Activated T-cell treated with anti-CD3 and anti-CD28 coated beads, Interleukin-2, amount 50 U/mL, for 24 hours (primary cell): ENCODE results near the gene SCIN.
"Not testable (repeated sequence)": the region's sequence is repeated elsewhere in the genome, so short reads cannot be mapped to it uniquely, and the experiment has no call there.

ENCODE experiments used
- DNase-seq: peaks from one replicate; pipeline ENCODE4 v3.0.0-alpha.2; 2020
- H3K27ac Mint-ChIP-seq: 2 replicates; pipeline ENCODE4 v1.8.0; 2020; ENCODE audit warnings: mild to moderate bottlenecking, mixed read lengths
- H3K27me3 Mint-ChIP-seq: 2 replicates; pipeline ENCODE4 v1.8.0; 2020; ENCODE audit warnings: mixed read lengths
- H3K36me3 Mint-ChIP-seq: 2 replicates; pipeline ENCODE4 v1.8.0; 2020; ENCODE audit warnings: low read depth, mixed read lengths
- H3K4me1 Mint-ChIP-seq: 2 replicates; pipeline ENCODE4 v1.8.0; 2020; ENCODE audit warnings: low read depth, mixed read lengths
- H3K4me3 Mint-ChIP-seq: 2 replicates; pipeline ENCODE4 v1.8.0; 2020; ENCODE audit warnings: mild to moderate bottlenecking, moderate library complexity, mixed read lengths
- H3K9me3 Mint-ChIP-seq: 2 replicates; pipeline ENCODE4 v1.8.0; 2020; ENCODE audit warnings: mixed read lengths

SCIN gene

GRCh38 chr7:12554872-12555271, 15.6 kb upstream of the SCIN start:
- H3K4me3 Mint-ChIP-seq: no peak overlapping the region
- peaks cover 2% of the 10 kb centered on the region for H3K9me3 Mint-ChIP-seq
- H3K4me1 Mint-ChIP-seq: no peaks in the 10 kb centered on the region
- no peak for DNase-seq
- no peaks in the 10 kb centered on the region for H3K36me3 Mint-ChIP-seq
- no peaks in the 10 kb centered on the region for H3K27me3 Mint-ChIP-seq
- H3K27ac Mint-ChIP-seq: no peak overlapping the region

- not testable (repeated sequence) for H3K36me3 Mint-ChIP-seq, H3K27ac Mint-ChIP-seq, H3K9me3 Mint-ChIP-seq, H3K4me3 Mint-ChIP-seq, H3K27me3 Mint-ChIP-seq, H3K4me1 Mint-ChIP-seq, DNase-seq
Measured at GRCh38 chr7:12555695-12556094, 14.8 kb upstream of the SCIN start.

GRCh38 chr7:12556139-12556792, 14.3 kb upstream of the SCIN start:
- H3K27ac Mint-ChIP-seq, H3K27me3 Mint-ChIP-seq, H3K9me3 Mint-ChIP-seq, DNase-seq, H3K4me3 Mint-ChIP-seq, H3K4me1 Mint-ChIP-seq, H3K36me3 Mint-ChIP-seq: not testable (repeated sequence)

- H3K4me3 Mint-ChIP-seq: no peak overlapping the region
- no peak overlapping the region for H3K27ac Mint-ChIP-seq
- no peaks in the 10 kb centered on the region for H3K4me1 Mint-ChIP-seq
- H3K9me3 Mint-ChIP-seq: peaks cover 2% of the 10 kb centered on the region
- H3K27me3 Mint-ChIP-seq: no peaks in the 10 kb centered on the region
- no peak for DNase-seq
- no peaks in the 10 kb centered on the region for H3K36me3 Mint-ChIP-seq
Measured at GRCh38 chr7:12557282-12557681, 13.2 kb upstream of the SCIN start.

GRCh38 chr7:12564996-12565764, 5.3 kb upstream of the SCIN start:
- DNase-seq: no peak
- no peaks in the 10 kb centered on the region for H3K36me3 Mint-ChIP-seq
- H3K27ac Mint-ChIP-seq: no peak overlapping the region
- no peak overlapping the region for H3K4me3 Mint-ChIP-seq
- peaks cover 13% of the 10 kb centered on the region for H3K4me1 Mint-ChIP-seq
- no peaks in the 10 kb centered on the region for H3K9me3 Mint-ChIP-seq
- H3K27me3 Mint-ChIP-seq: peaks cover 27% of the 10 kb centered on the region

- DNase-seq: no peak
- Mint-ChIP-seq H3K27ac (no peak overlapping the region), H3K27me3 (peaks cover 34% of the 10 kb centered on the region), H3K4me1 (peaks cover 19% of the 10 kb centered on the region), H3K36me3 (no peaks in the 10 kb centered on the region), H3K9me3 (no peaks in the 10 kb centered on the region), H3K4me3 (no peak overlapping the region)
Measured at GRCh38 chr7:12565873-12566272, 4.6 kb upstream of the SCIN start.

GRCh38 chr7:12567015-12567414, 3.5 kb upstream of the SCIN start:
- Mint-ChIP-seq H3K27me3 (peaks cover 44% of the 10 kb centered on the region), H3K4me1 (peaks cover 23% of the 10 kb centered on the region), H3K27ac (no peak overlapping the region), H3K4me3 (no peak overlapping the region), H3K36me3 (no peaks in the 10 kb centered on the region), H3K9me3 (no peaks in the 10 kb centered on the region)
- DNase-seq: no peak

- Mint-ChIP-seq H3K36me3 (no peaks in the 10 kb centered on the region), H3K27me3 (peaks cover 56% of the 10 kb centered on the region), H3K4me1 (peaks cover 23% of the 10 kb centered on the region), H3K9me3 (no peaks in the 10 kb centered on the region), H3K4me3 (no peak overlapping the region), H3K27ac (no peak overlapping the region)
- DNase-seq: no peak
Measured at GRCh38 chr7:12569673-12570072, 847 bp upstream of the SCIN start.

- H3K27ac Mint-ChIP-seq: no peak overlapping the region
- peak overlapping the region; percentile 71 for H3K4me3 Mint-ChIP-seq
- DNase-seq: no peak
- no peaks in the 10 kb centered on the region for H3K36me3 Mint-ChIP-seq
- H3K27me3 Mint-ChIP-seq: peaks cover 59% of the 10 kb centered on the region
- peaks cover 23% of the 10 kb centered on the region for H3K4me1 Mint-ChIP-seq
- H3K9me3 Mint-ChIP-seq: no peaks in the 10 kb centered on the region
Measured at GRCh38 chr7:12570168-12570533, 369 bp upstream of the SCIN start.

- peaks cover 23% of the 10 kb centered on the region for H3K4me1 Mint-ChIP-seq
Measured at GRCh38 chr7:12571691-12572090, 1.2 kb downstream of the SCIN start.

GRCh38 chr7:12572941-12573575, 2.5 kb downstream of the SCIN start:
- Mint-ChIP-seq H3K36me3 (no peaks in the 10 kb centered on the region), H3K4me3 (no peak overlapping the region), H3K27me3 (peaks cover 60% of the 10 kb centered on the region), H3K27ac (no peak overlapping the region), H3K4me1 (peaks cover 18% of the 10 kb centered on the region), H3K9me3 (no peaks in the 10 kb centered on the region)
- no peak for DNase-seq

More at GRCh38 chr7:12571691-12572090, 1.2 kb downstream of the SCIN start:
- no peaks in the 10 kb centered on the region for H3K9me3 Mint-ChIP-seq
- H3K36me3 Mint-ChIP-seq: no peaks in the 10 kb centered on the region
- H3K27me3 Mint-ChIP-seq: peaks cover 62% of the 10 kb centered on the region
- no peak overlapping the region for H3K27ac Mint-ChIP-seq
- no peak for DNase-seq
- H3K4me3 Mint-ChIP-seq: no peak overlapping the region

- H3K4me1 Mint-ChIP-seq: peaks cover 18% of the 10 kb centered on the region
- H3K4me3 Mint-ChIP-seq: no peak overlapping the region
- H3K36me3 Mint-ChIP-seq: no peaks in the 10 kb centered on the region
- peaks cover 58% of the 10 kb centered on the region for H3K27me3 Mint-ChIP-seq
- H3K9me3 Mint-ChIP-seq: no peaks in the 10 kb centered on the region
- H3K27ac Mint-ChIP-seq: no peak overlapping the region
- DNase-seq: no peak
Measured at GRCh38 chr7:12573885-12574284, 3.4 kb downstream of the SCIN start.

- Mint-ChIP-seq H3K4me1 (no peaks in the 10 kb centered on the region), H3K9me3 (no peaks in the 10 kb centered on the region), H3K27me3 (peaks cover 42% of the 10 kb centered on the region), H3K36me3 (no peaks in the 10 kb centered on the region), H3K4me3 (no peak overlapping the region), H3K27ac (no peak overlapping the region)
- no peak for DNase-seq
Measured at GRCh38 chr7:12578930-12579640, 8.6 kb downstream of the SCIN start.

GRCh38 chr7:12581897-12582296, 11.4 kb downstream of the SCIN start:
- Mint-ChIP-seq H3K4me3 (no peak overlapping the region), H3K36me3 (no peaks in the 10 kb centered on the region), H3K27ac (no peak overlapping the region), H3K9me3 (no peaks in the 10 kb centered on the region), H3K4me1 (no peaks in the 10 kb centered on the region), H3K27me3 (peaks cover 43% of the 10 kb centered on the region)
- no peak for DNase-seq
